HCT116 (cell line): Measurements from ENCODE around the gene RNPS1. TPM values are rescaled to one million over a fixed set of nuclear protein-coding genes. Genes with fewer than 3 reads are reported as not detected.

ENCODE experiments used
- ATAC-seq: fragments of 200-7000 bp; cut with Tn5 transposase; 2 replicates; pipeline ENCODE4 v1.9.1; 2020; ENCODE audit warnings: mild to moderate bottlenecking, moderate library complexity
- BruUV-seq: library from RNA; stranded (reverse); fragments of 400-500 nt; replicated peaks from 2 replicates; lab custom pipeline; 2021; lab: Mats Ljungman, UMichigan
- CTCF ChIA-PET: fragments of 300-600 bp; sonication (Branson Sonifier 250); formaldehyde crosslinking; loops from one replicate; lab custom pipeline; 2021; ENCODE audit warnings: antibody characterized with exemption; lab: Charles Lee
- POLR2A ChIA-PET: fragments of 300-600, 350-600 bp; sonication (Branson Sonifier 250); formaldehyde crosslinking; loops from one replicate; lab custom pipeline; 2021; ENCODE audit warnings: antibody characterized with exemption; lab: Charles Lee
- RAD21 ChIA-PET, 2 experiments: fragments of 300-600 bp; sonication (Branson Sonifier 250); formaldehyde crosslinking; loops; one replicate each; lab custom pipeline; 2023; ENCODE audit warnings: low total read pairs in 2 of 2; ENCODE audit not compliant: uncharacterized antibody in 2 of 2, unreplicated experiment in 2 of 2, low non-redundant PET in 1 of 2; lab: Charles Lee
- DNase-seq: peaks from one replicate; pipeline ENCODE4 v3.0.0-alpha.2; 2010; ENCODE audit warnings: low read depth, low spot score
- H2AFZ ChIP-seq: fragments of 200-600 bp; shearing (Covaris generic), sonication (generic); 2 replicates; pipeline ENCODE4 v1.6.1; 2017; ENCODE audit warnings: low read depth, mixed run types, mixed read lengths, antibody characterized with exemption, low read length; ENCODE audit not compliant: poor library complexity, severe bottlenecking
- H3K27ac ChIP-seq: 2 replicates; pipeline ENCODE4 v1.5.1; 2012; ENCODE audit warnings: low read depth, low read length
- H3K27me3 ChIP-seq: fragments of 200-600 bp; sonication (generic); 2 replicates; pipeline ENCODE4 v1.6.1; 2016; ENCODE audit warnings: mixed run types, low read length, mixed read lengths; ENCODE audit not compliant: insufficient read depth
- H3K36me3 ChIP-seq, 2 experiments: fragments of 200-500 bp in 1 of 2; fragments of 200-600 bp in 1 of 2; sonication (Bioruptor generic) in 1 of 2; sonication (generic) in 1 of 2; 2 replicates each; pipeline versions ENCODE4 v1.5.1 to v1.6.1; 2014 to 2016; ENCODE audit warnings: low read length in 2 of 2, inconsistent platforms in 1 of 2, mixed read lengths in 1 of 2, mixed run types in 1 of 2; ENCODE audit not compliant: insufficient read depth in 2 of 2, control insufficient read depth in 1 of 2
- H3K4me1 ChIP-seq, 2 experiments: fragments of 200-600 bp in 1 of 2; sonication (generic) in 1 of 2; 2 replicates each; pipeline versions ENCODE4 v1.5.1 to v1.6.1; 2012 to 2017; ENCODE audit warnings: low read length in 2 of 2, inconsistent platforms in 1 of 2, mild to moderate bottlenecking in 1 of 2, mixed read lengths in 1 of 2, mixed run types in 1 of 2, moderate library complexity in 1 of 2; ENCODE audit not compliant: insufficient read depth in 2 of 2, control insufficient read depth in 1 of 2
- H3K4me2 ChIP-seq: fragments of 200-600 bp; sonication (generic); 2 replicates; pipeline ENCODE4 v1.6.1; 2017; ENCODE audit warnings: mixed run types, low read length, mixed read lengths
- H3K4me3 ChIP-seq, 2 experiments: fragments of 200-600 bp in 1 of 2; sonication (generic) in 1 of 2; replicated peaks in 1 of 2; 2 replicates each; pipeline ENCODE4 v1.5.1; 2011 to 2016; ENCODE audit warnings: low read length in 2 of 2, control low read depth in 1 of 2, low read depth in 1 of 2, mild to moderate bottlenecking in 1 of 2, mixed read lengths in 1 of 2, mixed run types in 1 of 2
- H3K79me2 ChIP-seq: fragments of 200-600 bp; sonication (generic); 2 replicates; pipeline ENCODE4 v1.6.1; 2017; ENCODE audit warnings: mild to moderate bottlenecking, mixed run types, low read length, moderate library complexity, mixed read lengths; ENCODE audit not compliant: insufficient read depth
- H3K9ac ChIP-seq: fragments of 200-600 bp; sonication (generic); 2 replicates; pipeline ENCODE4 v1.6.1; 2016; ENCODE audit warnings: low read length, mixed read lengths
- H3K9me2 ChIP-seq: fragments of 200-600 bp; sonication (generic), shearing (Covaris generic); 2 replicates; pipeline ENCODE4 v1.6.1; 2017; ENCODE audit warnings: mixed run types, mild to moderate bottlenecking, moderate library complexity; ENCODE audit not compliant: insufficient read depth
- H3K9me3 ChIP-seq, 2 experiments: fragments of 200-500 bp in 1 of 2; fragments of 200-600 bp in 1 of 2; sonication (Bioruptor generic) in 1 of 2; sonication (generic) in 1 of 2; 2 replicates each; pipeline ENCODE4 v1.6.1; 2014 to 2017; ENCODE audit warnings: low read length in 2 of 2, mixed read lengths in 2 of 2, inconsistent platforms in 1 of 2, low read depth in 1 of 2, mild to moderate bottlenecking in 1 of 2, mixed run types in 1 of 2, moderate library complexity in 1 of 2; ENCODE audit not compliant: control insufficient read depth in 1 of 2, insufficient read depth in 1 of 2
- H4K20me1 ChIP-seq: fragments of 200-600 bp; sonication (generic), shearing (Covaris generic); 2 replicates; pipeline ENCODE4 v1.6.1; 2017; ENCODE audit warnings: mixed run types, mild to moderate bottlenecking, moderate library complexity; ENCODE audit not compliant: insufficient read depth
- CEBPB ChIP-seq: IDR thresholded peaks from 2 replicates; pipeline ENCODE4 v1.6.1; 2012; ENCODE audit warnings: low read depth
- ELF1 ChIP-seq: IDR thresholded peaks from 2 replicates; pipeline ENCODE4 v1.6.1; 2012; ENCODE audit warnings: low read depth, borderline replicate concordance
- POLR2AphosphoS5 ChIP-seq: IDR thresholded peaks from 2 replicates; pipeline ENCODE4 v1.6.1; 2011; ENCODE audit warnings: mild to moderate bottlenecking, low read depth, low read length, moderate library complexity
- REST ChIP-seq: IDR thresholded peaks from 2 replicates; pipeline ENCODE4 v1.6.1; 2012; ENCODE audit warnings: low read depth
- SIN3A ChIP-seq: IDR thresholded peaks from 2 replicates; pipeline ENCODE4 v1.6.1; 2012; ENCODE audit warnings: low read depth
- YY1 ChIP-seq: IDR thresholded peaks from 2 replicates; pipeline ENCODE4 v1.6.1; 2011; ENCODE audit warnings: low read length, low read depth, moderate library complexity, mild to moderate bottlenecking; ENCODE audit not compliant: insufficient replicate concordance; ENCODE audit errors: extremely low read depth
- ZBTB33 ChIP-seq: IDR thresholded peaks from 2 replicates; pipeline ENCODE4 v1.6.1; 2011; ENCODE audit warnings: mild to moderate bottlenecking, low read length, moderate library complexity; ENCODE audit not compliant: insufficient replicate concordance; ENCODE audit errors: extremely low read depth
- ZNF274 ChIP-seq: fragments of 200-500 bp; sonication (Bioruptor generic); IDR thresholded peaks from 2 replicates; pipeline ENCODE4 v1.6.1; 2014; ENCODE audit warnings: mild to moderate bottlenecking, low read depth, low read length, inconsistent platforms
- intact Hi-C: fragments of 100-400 bp; cut with micrococcal nuclease; formaldehyde crosslinking; loops from 2 replicates; pipeline ENCODE4 v1.10.0; 2022
- total RNA-seq: library from RNA; stranded (reverse); gene quantifications from one replicate; pipeline ENCODE4 v1.2.1, GENCODE V29; 2021; ENCODE audit not compliant: unreplicated experiment

RNPS1 gene
- total RNA-seq, 1 experiment from 2014 or later, result 257 TPM

GRCh38 chr16:2233046-2233775 lies 34.7 kb downstream of the RNPS1 start:
- H3K9me2 ChIP-seq, result no peaks in the 10 kb centered on the region
- H3K36me3 ChIP-seq, result peaks cover 9 to 19% of the 10 kb centered on the region in 2 experiments; a peak in 3 of 4 replicates
- H3K9me3 ChIP-seq, result no peaks in the 10 kb centered on the region
- H4K20me1 ChIP-seq, result no peaks in the 10 kb centered on the region
- DNase-seq (no peak), ATAC-seq (no peak)
- H3K79me2 ChIP-seq, result peaks cover 18% of the 10 kb centered on the region; the same call in 1 of the 2 replicates
- H3K9ac ChIP-seq, result no peak overlapping the region
- intact Hi-C loops, result no loop called here
- no peak overlapping the region for H3K4me3 ChIP-seq
- ChIA-PET CTCF (no interaction called here), POLR2A (no interaction called here), RAD21 (no interaction called here)
- no peak overlapping the region; the same call in 1 of the 2 replicates for H3K27ac ChIP-seq
- no TSS peak for BruUV-seq
- TF ChIP-seq YY1, result no peak
- TF ChIP-seq ZBTB33, result no peak
- no peak for TF ChIP-seq CEBPB
- TF ChIP-seq POLR2AphosphoS5, result no peak
- no peak for TF ChIP-seq ELF1
- no peak for TF ChIP-seq SIN3A
- no peak for TF ChIP-seq ZNF274
- no peak for TF ChIP-seq REST
- H3K4me2 ChIP-seq, result no peak overlapping the region
- no peak overlapping the region for H2AFZ ChIP-seq
- peaks cover 0 to 8% of the 10 kb centered on the region in 2 experiments; a peak in 2 of 4 replicates for H3K4me1 ChIP-seq
- H3K27me3 ChIP-seq, result no peaks in the 10 kb centered on the region
